ENCODE measurements around the gene CALHM3.

GRCh38 chr10:103427866-103428265 is 51.2 kb downstream of the CALHM3 start:
- TF ChIP-seq EZH2 (IDR thresholded peaks at IDR 0.05; ENCODE audit: insufficient read depth, low read length) (no peak), CTCF (IDR thresholded peaks at IDR 0.05; ENCODE audit: insufficient read depth, low read depth, low read length) (no peak)
